GM12865 (cell line): Measurements from ENCODE around the gene LIME1.

Experiments used
- DNase-seq: peaks from one replicate; pipeline ENCODE4 v3.0.0; 2010; ENCODE audit warnings: low read depth
- H3K4me3 ChIP-seq: 2 replicates; pipeline ENCODE4 v1.5.1; 2011; ENCODE audit warnings: mild to moderate bottlenecking, low read depth, low read length, control low read depth
- CTCF ChIP-seq: IDR thresholded peaks from 2 replicates; pipeline ENCODE4 v1.5.1; 2011; ENCODE audit warnings: low read length, control low read depth, low read depth, inconsistent platforms; ENCODE audit not compliant: insufficient read depth; ENCODE audit errors: missing control alignments

Gene LIME1

GRCh38 chr20:63767886-63768285, 31.4 kb downstream of the LIME1 start:
- TF ChIP-seq CTCF: no peak
- no peak overlapping the region for H3K4me3 ChIP-seq
- no peak for DNase-seq

DNA sequence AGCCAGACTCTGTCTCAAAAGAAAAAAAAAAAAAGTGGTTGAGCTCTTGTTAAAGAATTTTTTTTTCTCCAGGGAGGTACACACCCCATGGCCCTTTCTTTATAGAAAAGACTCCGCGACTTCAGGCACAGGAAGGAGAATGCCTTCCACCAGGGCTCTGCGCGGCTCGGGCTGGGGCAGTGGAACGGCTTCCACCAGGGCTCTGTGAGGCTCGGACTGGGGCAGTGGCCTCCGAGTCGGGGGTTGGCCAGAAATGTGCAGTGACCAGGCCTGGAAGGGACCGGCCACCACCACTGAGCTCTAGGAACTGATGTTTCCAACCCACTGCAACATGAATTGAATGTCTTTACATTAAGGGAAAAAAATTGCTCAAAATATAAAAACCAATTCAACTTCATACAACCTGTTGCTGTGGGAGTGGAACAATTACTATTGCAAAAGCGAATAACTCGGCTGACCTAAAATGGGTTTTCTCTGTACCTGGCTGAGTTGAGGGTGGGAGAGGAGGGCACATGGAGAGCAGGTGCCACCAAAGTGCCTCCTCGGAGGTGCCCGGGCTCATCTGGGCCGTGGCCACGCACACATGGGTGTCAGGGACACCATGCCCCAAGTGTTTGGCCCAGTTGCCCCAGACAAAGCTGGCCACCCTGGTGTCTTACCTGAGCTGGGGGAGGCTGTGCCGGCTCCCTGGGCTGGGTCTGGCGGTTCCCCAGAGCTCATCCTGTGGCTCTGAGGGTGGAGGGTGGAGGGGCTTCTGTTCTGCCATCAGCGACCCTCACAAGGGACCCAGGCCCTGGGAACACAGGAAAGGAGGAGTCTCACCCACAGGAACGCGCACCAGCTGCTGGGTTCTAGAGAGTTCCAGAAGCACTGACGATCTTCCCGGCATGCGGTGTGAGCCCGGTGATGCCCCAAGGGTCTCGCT, 32.4 kb downstream of the LIME1 start:
- no peak for TF ChIP-seq CTCF
- no peak overlapping the region for H3K4me3 ChIP-seq
- DNase-seq: no peak

DNA sequence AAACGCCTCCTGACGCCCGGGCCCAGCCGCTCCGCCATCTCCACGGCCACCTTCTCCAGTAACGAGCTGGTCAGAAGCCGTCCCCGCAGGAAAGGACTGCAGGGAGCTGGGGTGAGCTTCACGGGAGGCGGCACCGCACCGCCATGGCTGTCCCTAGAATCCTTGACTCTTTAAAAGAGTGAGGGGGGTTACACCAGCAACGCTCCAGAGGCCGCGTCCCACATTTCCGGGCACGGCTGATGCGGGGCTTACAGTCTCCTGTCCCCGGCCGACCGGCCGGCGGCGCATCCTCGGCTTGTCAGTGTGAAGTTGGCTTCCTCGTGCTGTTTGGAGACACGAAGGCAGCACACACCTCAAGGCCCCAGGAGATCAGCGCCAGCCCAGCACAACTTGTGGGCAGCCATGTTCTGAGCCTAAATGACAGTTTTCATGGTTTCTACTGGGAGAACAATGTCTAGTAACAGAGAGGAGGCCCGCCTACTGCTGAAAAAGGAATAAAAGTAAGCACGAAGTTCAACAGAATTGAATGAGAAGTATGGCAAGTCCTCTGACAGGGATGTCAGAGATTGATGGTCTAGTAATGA, 33.5 kb downstream of the LIME1 start:
- no peak for TF ChIP-seq CTCF
- no peak for DNase-seq
- H3K4me3 ChIP-seq: no peak overlapping the region

GRCh38 chr20:63771046-63771707, 34.7 kb downstream of the LIME1 start:
- TF ChIP-seq CTCF: no peak
- H3K4me3 ChIP-seq: no peak overlapping the region
- no peak for DNase-seq

GRCh38 chr20:63772781-63773518, 36.5 kb downstream of the LIME1 start:
- no peak for TF ChIP-seq CTCF
- no peak overlapping the region for H3K4me3 ChIP-seq
- peak; percentile 31 for DNase-seq

GRCh38 chr20:63773571-63774241, 37.2 kb downstream of the LIME1 start:
- no peak for DNase-seq
- H3K4me3 ChIP-seq: no peak overlapping the region
- TF ChIP-seq CTCF: no peak
